Right lobe of liver (tissue), 6 donors: ENCODE results near the gene DLGAP3. TPM values are rescaled to one million over a fixed set of nuclear protein-coding genes. Genes with fewer than 3 reads are reported as not detected.
"Not testable (repeated sequence)": the region's sequence is repeated elsewhere in the genome, so short reads cannot be mapped to it uniquely, and the experiment has no call there.

ENCODE experiments used
- ATAC-seq, 4 donors: fragments of 200-7000 bp; cut with Tn5 transposase; one replicate each; pipeline ENCODE4 v1.9.1; 2020; ENCODE audit warnings: mild to moderate bottlenecking in 4 of 4, moderate library complexity in 4 of 4
- DNase-seq, 3 donors: peaks; one replicate each; pipeline ENCODE4 v3.0.0-alpha.2; 2020
- H3K27ac ChIP-seq, 3 donors: fragments of 200-600 bp; one replicate each; pipeline ENCODE4 v1.8.0; 2022
- H3K27me3 ChIP-seq, 2 donors: fragments of 200-600 bp; one replicate each; pipeline ENCODE4 v1.8.0; 2022
- H3K36me3 ChIP-seq, 4 donors: fragments of 200-600 bp; sonication (generic) in 1 of 4; one replicate each; pipeline versions ENCODE4 v1.5.1 to v1.8.0; 2017 to 2022; ENCODE audit warnings: control low read depth in 1 of 4
- H3K4me1 ChIP-seq, 4 donors: fragments of 200-600 bp; sonication (generic) in 1 of 4; one replicate each; pipeline versions ENCODE4 v1.5.1 to v1.8.0; 2017 to 2022; ENCODE audit warnings: control low read depth in 1 of 4
- H3K4me3 ChIP-seq, 3 donors: fragments of 200-600 bp; one replicate each; pipeline ENCODE4 v1.8.0; 2022
- H3K9me3 ChIP-seq, 4 donors: fragments of 200-600 bp; sonication (generic) in 1 of 4; one replicate each; pipeline versions ENCODE4 v1.5.1 to v1.8.0; 2017 to 2022; ENCODE audit warnings: control low read depth in 1 of 4
- CTCF ChIP-seq, 4 donors: fragments of 200-600 bp in 3 of 4; fragments of 450-650 bp in 1 of 4; IDR thresholded peaks; one replicate each; pipeline versions ENCODE4 v1.5.1 to v1.8.0; 2016 to 2022; ENCODE audit warnings: antibody characterized with exemption in 4 of 4, mild to moderate bottlenecking in 2 of 4
- POLR2A ChIP-seq: fragments of 450-650 bp; IDR thresholded peaks from one replicate; pipeline ENCODE4 v1.6.1; 2017; ENCODE audit warnings: antibody characterized with exemption, mild to moderate bottlenecking
- WGBS: methylation state at CpG from one replicate; pipeline ENCODE4 v1.1.6; 2018; ENCODE audit warnings: low coverage, low lambda C conversion rate; ENCODE audit not compliant: insufficient coverage; ENCODE audit errors: missing lambda C conversion rate; 5-methylcytosine and 5-hydroxymethylcytosine counted together
- intact Hi-C, 2 donors: fragments of 100-400 bp; cut with DNase I; formaldehyde crosslinking; loops; one replicate each; pipeline versions ENCODE4 v1.11.2 to v1.14.1; 2022
- total RNA-seq, 6 experiments: library from RNA; depleted of rRNA in 2 of 6; stranded (reverse); fragments of >200 nt in 2 of 6; fragmentation: NEBNext Ultra II Directional in 3 of 6; extraction: Animal tissue kit (Norgen Biotek cat#: 25700) in 3 of 6; gene quantifications; one replicate each; pipeline versions ENCODE4 v1.1.0 to v1.2.4, GENCODE V29; 2016 to 2023
- donor health status: DM: no; HTN: yes; CAD: no.
- donor health status: DM: no; HTN: no; CAD: no.
- donor health status: DM: no; HTN: no; CAD: no.
- donor health status: DM: no; HTN: yes; CAD: no.
- donor health status: DM: no; HTN: yes; CAD: no.

The DLGAP3 gene
- total RNA-seq, 6 experiments from 2014 or later: 0.07 to 0.13 TPM; not detected in 4

GRCh38 chr1:34950428-34950827 is 21.0 kb upstream of the DLGAP3 start:
- H3K36me3 ChIP-seq: no peaks in the 10 kb centered on the region
- no peak overlapping the region for H3K4me3 ChIP-seq
- DNase-seq (no peak), ATAC-seq (no peak)
- H3K9me3 ChIP-seq: no peaks in the 10 kb centered on the region
- H3K4me1 ChIP-seq: no peaks in the 10 kb centered on the region
- H3K27me3 ChIP-seq: no peaks in the 10 kb centered on the region
- 30% methylated on average over 1 of the region's 1 CpG for WGBS
- intact Hi-C loops: no loop called here
- no peak for TF ChIP-seq CTCF (IDR thresholded peaks at IDR 0.05)
- no peak overlapping the region for H3K27ac ChIP-seq

DNA sequence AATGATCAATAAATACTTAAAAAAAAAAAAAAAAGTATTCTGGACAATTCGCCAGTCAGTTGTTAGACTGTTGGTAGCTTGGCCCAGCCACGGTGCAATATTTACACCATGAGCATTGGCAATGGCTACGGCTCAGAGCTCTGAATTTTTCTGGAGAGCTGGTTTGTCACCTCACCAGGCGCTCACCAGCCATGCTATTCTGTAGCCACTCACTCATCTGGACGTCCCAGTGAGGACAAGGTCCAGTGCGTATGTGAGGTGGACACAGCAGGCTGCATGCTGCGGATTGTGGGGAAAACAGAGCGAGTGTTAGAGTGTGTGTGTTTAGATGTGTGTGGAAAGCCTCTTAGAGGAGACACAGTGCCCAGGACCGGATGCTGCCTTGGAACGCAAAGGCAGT is 19.3 kb upstream of the DLGAP3 start:
- ATAC-seq, H3K4me3 ChIP-seq, intact Hi-C loops, H3K9me3 ChIP-seq, H3K27me3 ChIP-seq, H3K4me1 ChIP-seq, H3K36me3 ChIP-seq, DNase-seq, H3K27ac ChIP-seq: not testable (repeated sequence)
- 83% methylated on average over 9 of the region's 10 CpGs for WGBS

- H3K4me1 ChIP-seq, H3K9me3 ChIP-seq, DNase-seq, H3K4me3 ChIP-seq, intact Hi-C loops, H3K36me3 ChIP-seq, H3K27ac ChIP-seq, ATAC-seq, H3K27me3 ChIP-seq: not testable (repeated sequence)
- 85% methylated on average over 15 of the region's 41 CpGs for WGBS
Measured at GRCh38 chr1:34947641-34948314, 18.3 kb upstream of the DLGAP3 start.

GRCh38 chr1:34946211-34946610 is 16.8 kb upstream of the DLGAP3 start:
- H3K4me1 ChIP-seq: no peaks in the 10 kb centered on the region
- WGBS: 89% methylated on average over 6 of the region's 6 CpGs
- ATAC-seq (no peak), DNase-seq (no peak)
- H3K27ac ChIP-seq: no peak overlapping the region
- H3K9me3 ChIP-seq: no peaks in the 10 kb centered on the region
- intact Hi-C loops: no loop called here
- no peaks in the 10 kb centered on the region for H3K27me3 ChIP-seq
- H3K36me3 ChIP-seq: no peaks in the 10 kb centered on the region
- no peak overlapping the region for H3K4me3 ChIP-seq
- TF ChIP-seq CTCF (IDR thresholded peaks at IDR 0.05) (no peak), POLR2A (no peak)

- WGBS: 85% methylated on average over 2 of the region's 2 CpGs
- H3K9me3 ChIP-seq, DNase-seq, H3K36me3 ChIP-seq, H3K27ac ChIP-seq, H3K4me1 ChIP-seq, ATAC-seq, H3K4me3 ChIP-seq, intact Hi-C loops, H3K27me3 ChIP-seq: not testable (repeated sequence)
Measured at GRCh38 chr1:34941798-34942197, 12.3 kb upstream of the DLGAP3 start.

DNA sequence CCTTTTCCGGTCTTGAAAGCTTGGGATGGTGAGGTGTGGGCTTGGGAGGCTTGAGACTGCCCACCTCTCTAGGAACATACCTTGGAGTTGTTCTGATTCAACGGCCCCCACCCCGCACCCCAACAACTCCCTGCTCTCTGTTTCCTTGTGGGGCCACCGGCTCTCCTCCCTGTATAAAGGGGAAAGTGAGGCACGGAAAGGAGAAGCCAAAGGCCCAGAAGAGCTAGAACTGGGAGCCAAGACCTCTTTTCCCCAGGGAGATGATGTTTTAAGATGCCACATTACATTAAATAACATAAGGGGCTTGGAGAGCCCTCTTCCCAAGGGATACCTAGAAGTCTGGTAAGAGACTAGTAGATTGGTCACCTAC is 1.2 kb upstream of the DLGAP3 start:
- DNase-seq (no peak), ATAC-seq (no peak)
- WGBS: 50% methylated on average over 1 of the region's 5 CpGs
- no peaks in the 10 kb centered on the region for H3K9me3 ChIP-seq
- intact Hi-C loops: no loop called here
- peaks cover 0 to 9% (median 0%) of the 10 kb centered on the region in 4 donors for H3K4me1 ChIP-seq
- H3K27me3 ChIP-seq: peaks cover 4% of the 10 kb centered on the region in 2 donors
- H3K4me3 ChIP-seq: no peak overlapping the region
- TF ChIP-seq CTCF (IDR thresholded peaks at IDR 0.05) (no peak), POLR2A (no peak)
- no peaks in the 10 kb centered on the region for H3K36me3 ChIP-seq
- no peak overlapping the region for H3K27ac ChIP-seq
